GM12891 (cell line): ENCODE data around the gene GLIS1.
"Not testable (repeated sequence)": the region's sequence is repeated elsewhere in the genome, so short reads cannot be mapped to it uniquely, and the experiment has no call there.

Experiments
- DNase-seq: peaks from one replicate; pipeline ENCODE4 v3.0.0; 2011; ENCODE audit warnings: low spot score; ENCODE audit not compliant: insufficient read length
- FAIRE-seq: peaks from 2 replicates; lab custom pipeline; 2011; peaks lifted over from hg19 to GRCh38; lab: Jason Lieb, UNC
- PAX5 ChIP-seq: IDR thresholded peaks from 2 replicates; pipeline ENCODE4 v1.6.1; 2011; ENCODE audit warnings: low read length, moderate library complexity, mild to moderate bottlenecking; ENCODE audit not compliant: insufficient read depth, severe bottlenecking
- POLR2A ChIP-seq: IDR thresholded peaks from 2 replicates; pipeline ENCODE4 v1.6.1; 2011; ENCODE audit warnings: low read depth, low read length, control low read depth
- POLR2AphosphoS5 ChIP-seq: IDR thresholded peaks from 2 replicates; pipeline ENCODE4 v1.6.1; 2011; ENCODE audit warnings: low read depth, low read length, control low read depth
- POU2F2 ChIP-seq: IDR thresholded peaks from 2 replicates; pipeline ENCODE4 v1.6.1; 2011; ENCODE audit warnings: low read depth, mild to moderate bottlenecking, control low read depth, low read length, moderate library complexity
- SPI1 ChIP-seq: IDR thresholded peaks from 2 replicates; pipeline ENCODE4 v1.6.1; 2011; ENCODE audit warnings: low read depth, low read length, control low read depth
- TAF1 ChIP-seq: IDR thresholded peaks from 2 replicates; pipeline ENCODE4 v1.6.1; 2011; ENCODE audit warnings: low read depth, low read length, control low read depth

Gene GLIS1

GRCh38 chr1:53763911-53764310 is 24.9 kb upstream of the GLIS1 start:
- FAIRE-seq (no peak), DNase-seq (no peak)
- no peak for TF ChIP-seq TAF1
- no peak for TF ChIP-seq PAX5
- no peak for TF ChIP-seq SPI1
- no peak for TF ChIP-seq POLR2AphosphoS5
- no peak for TF ChIP-seq POU2F2
- no peak for TF ChIP-seq POLR2A

GRCh38 chr1:53763461-53763860 is 24.5 kb upstream of the GLIS1 start:
- FAIRE-seq (no peak), DNase-seq (no peak)
- no peak for TF ChIP-seq PAX5
- TF ChIP-seq TAF1: no peak
- TF ChIP-seq POLR2AphosphoS5: no peak
- no peak for TF ChIP-seq POLR2A
- no peak for TF ChIP-seq SPI1
- TF ChIP-seq POU2F2: no peak

- FAIRE-seq: not testable (repeated sequence)
These were observed 21.5 kb upstream of the GLIS1 start for GRCh38 chr1:53760497-53760896.

GRCh38 chr1:53755874-53756273 is 16.9 kb upstream of the GLIS1 start:
- DNase-seq (no peak), FAIRE-seq (no peak)
- TF ChIP-seq POLR2AphosphoS5 (no peak), POLR2A (no peak), POU2F2 (no peak), TAF1 (no peak), PAX5 (no peak), SPI1 (no peak)

More at GRCh38 chr1:53760497-53760896, 21.5 kb upstream of the GLIS1 start:
- DNase-seq: not testable (repeated sequence)

GRCh38 chr1:53754484-53755312 is 15.7 kb upstream of the GLIS1 start:
- DNase-seq: no peak
- FAIRE-seq: peak; percentile 54

GRCh38 chr1:53752281-53752680 is 13.3 kb upstream of the GLIS1 start:
- TF ChIP-seq PAX5 (no peak), POU2F2 (no peak), TAF1 (no peak), POLR2A (no peak), SPI1 (no peak), POLR2AphosphoS5 (no peak)
- no peak for DNase-seq
- FAIRE-seq: no peak

More at GRCh38 chr1:53754484-53755312, 15.7 kb upstream of the GLIS1 start:
- no peak for TF ChIP-seq SPI1

GRCh38 chr1:53747841-53748240 is 8.9 kb upstream of the GLIS1 start:
- DNase-seq (no peak), FAIRE-seq (no peak)

GRCh38 chr1:53740621-53741105 is 1.7 kb upstream of the GLIS1 start:
- DNase-seq: no peak
- TF ChIP-seq POLR2AphosphoS5 (no peak), SPI1 (no peak), PAX5 (no peak), POU2F2 (no peak), POLR2A (no peak), TAF1 (no peak)
- no peak for FAIRE-seq

More at GRCh38 chr1:53747841-53748240, 8.9 kb upstream of the GLIS1 start:
- TF ChIP-seq POU2F2 (no peak), POLR2A (no peak), PAX5 (no peak), POLR2AphosphoS5 (no peak), SPI1 (no peak), TAF1 (no peak)

GRCh38 chr1:53738205-53739108 is 507 bp downstream of the GLIS1 start:
- FAIRE-seq (no peak), DNase-seq (peak; percentile 21)
- TF ChIP-seq TAF1: no peak
- TF ChIP-seq POLR2AphosphoS5: no peak
- TF ChIP-seq PAX5: no peak
- TF ChIP-seq POLR2A: no peak
- no peak for TF ChIP-seq SPI1
- TF ChIP-seq POU2F2: no peak

- FAIRE-seq (no peak), DNase-seq (no peak)
- no peak for TF ChIP-seq PAX5
These were observed 1.2 kb downstream of the GLIS1 start for GRCh38 chr1:53737648-53738204.
